ENCODE data around the gene FOXP1. TPM values are rescaled to one million over a fixed set of nuclear protein-coding genes. Genes with fewer than 3 reads are reported as not detected.

FOXP1 gene
- polyA plus RNA-seq, 1 donor (not counting 4 experiments of a cell fraction or from before 2014, with no cell fraction given): 14.6 TPM

GRCh38 chr3:71599416-71599815 is 15.9 kb upstream of the FOXP1 start:
- DNase-seq (ENCODE audit: low read depth, low spot score) (no peak), FAIRE-seq (no peak)
- Histone ChIP-seq H3K4me3 (ENCODE audit: control insufficient read depth in 2 of 3, extremely low read depth in 1 of 3, insufficient read depth in 2 of 3, low read depth in 1 of 3, low read length in 3 of 3) (no peak overlapping the region), H3K4me2 (ENCODE audit: control insufficient read depth, extremely low read depth, insufficient read depth, low read depth, low read length) (no peak overlapping the region), H3K36me3 (ENCODE audit: control insufficient read depth in 2 of 2, extremely low read depth in 1 of 2, insufficient read depth in 2 of 2, low read length in 2 of 2) (no peaks in the 10 kb centered on the region), H3K9ac (ENCODE audit: control insufficient read depth, extremely low read depth, insufficient read depth, low read length) (no peak overlapping the region), H3K79me2 (ENCODE audit: control insufficient read depth, insufficient read depth, low read length) (no peaks in the 10 kb centered on the region), H3K9me3 (ENCODE audit: control insufficient read depth, low read depth, low read length) (no peaks in the 10 kb centered on the region), H3K9me1 (ENCODE audit: control insufficient read depth, extremely low read depth, insufficient read depth, low read length) (no peaks in the 10 kb centered on the region), H4K20me1 (ENCODE audit: control insufficient read depth, extremely low read depth, insufficient read depth, low read length) (no peaks in the 10 kb centered on the region), H3K27ac (ENCODE audit: control insufficient read depth, insufficient read depth, low read length) (no peak overlapping the region), H2AFZ (ENCODE audit: control insufficient read depth, low read length) (no peak overlapping the region), H3K4me1 (ENCODE audit: control insufficient read depth, extremely low read depth, insufficient read depth, low read length) (peaks cover 11% of the 10 kb centered on the region), H3K27me3 (ENCODE audit: control insufficient read depth, extremely low read depth, insufficient read depth, low read length) (no peaks in the 10 kb centered on the region)
- dilution Hi-C loops (cut with MboI; ENCODE audit: extremely low pct_ligation_motif_present, low sequenced_read_pairs): no loop called here
- TF ChIP-seq, protein P1, sequence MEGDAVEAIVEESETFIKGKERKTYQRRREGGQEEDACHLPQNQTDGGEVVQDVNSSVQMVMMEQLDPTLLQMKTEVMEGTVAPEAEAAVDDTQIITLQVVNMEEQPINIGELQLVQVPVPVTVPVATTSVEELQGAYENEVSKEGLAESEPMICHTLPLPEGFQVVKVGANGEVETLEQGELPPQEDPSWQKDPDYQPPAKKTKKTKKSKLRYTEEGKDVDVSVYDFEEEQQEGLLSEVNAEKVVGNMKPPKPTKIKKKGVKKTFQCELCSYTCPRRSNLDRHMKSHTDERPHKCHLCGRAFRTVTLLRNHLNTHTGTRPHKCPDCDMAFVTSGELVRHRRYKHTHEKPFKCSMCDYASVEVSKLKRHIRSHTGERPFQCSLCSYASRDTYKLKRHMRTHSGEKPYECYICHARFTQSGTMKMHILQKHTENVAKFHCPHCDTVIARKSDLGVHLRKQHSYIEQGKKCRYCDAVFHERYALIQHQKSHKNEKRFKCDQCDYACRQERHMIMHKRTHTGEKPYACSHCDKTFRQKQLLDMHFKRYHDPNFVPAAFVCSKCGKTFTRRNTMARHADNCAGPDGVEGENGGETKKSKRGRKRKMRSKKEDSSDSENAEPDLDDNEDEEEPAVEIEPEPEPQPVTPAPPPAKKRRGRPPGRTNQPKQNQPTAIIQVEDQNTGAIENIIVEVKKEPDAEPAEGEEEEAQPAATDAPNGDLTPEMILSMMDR (optimal IDR thresholded peaks at IDR 0.05 in 1 of 3, IDR thresholded peaks at IDR 0.05 in 1 of 3, conservative IDR thresholded peaks at IDR 0.05 in 1 of 3; ENCODE audit: extremely low read depth in 1 of 3, insufficient read depth in 2 of 3, low read length in 3 of 3): no peak
- TF ChIP-seq EZH2 (IDR thresholded peaks at IDR 0.05; ENCODE audit: low read length): no peak

DNA sequence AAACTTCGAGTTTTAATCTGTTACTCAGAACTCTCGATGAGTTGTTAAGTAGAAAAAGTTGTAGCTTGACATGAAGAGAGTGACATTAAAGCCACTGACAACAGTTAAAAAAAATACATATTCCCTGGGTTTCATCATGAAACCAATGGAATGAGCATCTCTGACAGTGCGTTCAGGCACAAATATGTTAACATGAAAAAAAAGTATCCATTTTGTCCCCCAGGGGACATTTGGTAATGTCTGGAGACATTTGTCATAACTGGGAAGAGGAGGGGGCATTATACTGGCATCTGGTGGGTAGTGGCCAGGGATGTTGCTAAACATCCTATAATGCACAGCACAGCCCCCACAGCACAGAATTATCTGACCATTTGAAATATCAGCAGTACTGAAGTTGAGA is 14.8 kb upstream of the FOXP1 start:
- H3K79me2 ChIP-seq (ENCODE audit: control insufficient read depth, insufficient read depth, low read length): no peaks in the 10 kb centered on the region
- no peaks in the 10 kb centered on the region for H4K20me1 ChIP-seq (ENCODE audit: control insufficient read depth, extremely low read depth, insufficient read depth, low read length)
- dilution Hi-C loops (cut with MboI; ENCODE audit: extremely low pct_ligation_motif_present, low sequenced_read_pairs): no loop called here

More for the DNA sequence above, 14.8 kb upstream of the FOXP1 start:
- FAIRE-seq: no peak
- Histone ChIP-seq H3K4me3 (ENCODE audit: control insufficient read depth in 2 of 3, extremely low read depth in 1 of 3, insufficient read depth in 2 of 3, low read depth in 1 of 3, low read length in 3 of 3) (no peak overlapping the region), H3K9me1 (ENCODE audit: control insufficient read depth, extremely low read depth, insufficient read depth, low read length) (no peaks in the 10 kb centered on the region), H3K4me1 (ENCODE audit: control insufficient read depth, extremely low read depth, insufficient read depth, low read length) (peaks cover 11% of the 10 kb centered on the region), H3K9me3 (ENCODE audit: control insufficient read depth, low read depth, low read length) (no peaks in the 10 kb centered on the region), H3K9ac (ENCODE audit: control insufficient read depth, extremely low read depth, insufficient read depth, low read length) (no peak overlapping the region), H3K36me3 (ENCODE audit: control insufficient read depth in 2 of 2, extremely low read depth in 1 of 2, insufficient read depth in 2 of 2, low read length in 2 of 2) (no peaks in the 10 kb centered on the region), H3K27ac (ENCODE audit: control insufficient read depth, insufficient read depth, low read length) (no peak overlapping the region), H3K27me3 (ENCODE audit: control insufficient read depth, extremely low read depth, insufficient read depth, low read length) (no peaks in the 10 kb centered on the region), H3K4me2 (ENCODE audit: control insufficient read depth, extremely low read depth, insufficient read depth, low read depth, low read length) (no peak overlapping the region), H2AFZ (ENCODE audit: control insufficient read depth, low read length) (no peak overlapping the region)
- TF ChIP-seq, protein P1 (optimal IDR thresholded peaks at IDR 0.05 in 1 of 3, IDR thresholded peaks at IDR 0.05 in 1 of 3, conservative IDR thresholded peaks at IDR 0.05 in 1 of 3; ENCODE audit: extremely low read depth in 1 of 3, insufficient read depth in 2 of 3, low read length in 3 of 3): no peak
- TF ChIP-seq EZH2 (IDR thresholded peaks at IDR 0.05; ENCODE audit: low read length): no peak
- DNase-seq (ENCODE audit: low read depth, low spot score): no peak

All from keratinocyte (primary cell).